BE2C (cell line): ENCODE results near the gene BMP8A.

ENCODE experiments used
- DNase-seq: peaks from one replicate; pipeline ENCODE4 v3.0.0-alpha.2; 2020
- H3K27me3 ChIP-seq: fragments of 250-450 bp; sonication (Bioruptor Pico); 2 replicates; pipeline ENCODE4 v1.5.1; 2020; ENCODE audit warnings: mild to moderate bottlenecking
- H3K36me3 ChIP-seq: fragments of 250-450 bp; sonication (Bioruptor Pico); 2 replicates; pipeline ENCODE4 v1.5.1; 2020; ENCODE audit warnings: mild to moderate bottlenecking
- H3K4me1 ChIP-seq: fragments of 250-450 bp; sonication (Bioruptor Pico); 2 replicates; pipeline ENCODE4 v1.5.1; 2020
- H3K4me3 ChIP-seq: 2 replicates; pipeline ENCODE4 v1.5.1; 2011; ENCODE audit warnings: low read depth, low read length
- H3K9me3 ChIP-seq: fragments of 250-450 bp; sonication (Bioruptor Pico); 2 replicates; pipeline ENCODE4 v1.5.1; 2020
- TF ChIP-seq, protein P1 (sequence below): IDR thresholded peaks from 2 replicates; pipeline ENCODE4 v1.5.1; 2012; ENCODE audit warnings: mild to moderate bottlenecking, low read depth, low read length

BMP8A gene

DNA sequence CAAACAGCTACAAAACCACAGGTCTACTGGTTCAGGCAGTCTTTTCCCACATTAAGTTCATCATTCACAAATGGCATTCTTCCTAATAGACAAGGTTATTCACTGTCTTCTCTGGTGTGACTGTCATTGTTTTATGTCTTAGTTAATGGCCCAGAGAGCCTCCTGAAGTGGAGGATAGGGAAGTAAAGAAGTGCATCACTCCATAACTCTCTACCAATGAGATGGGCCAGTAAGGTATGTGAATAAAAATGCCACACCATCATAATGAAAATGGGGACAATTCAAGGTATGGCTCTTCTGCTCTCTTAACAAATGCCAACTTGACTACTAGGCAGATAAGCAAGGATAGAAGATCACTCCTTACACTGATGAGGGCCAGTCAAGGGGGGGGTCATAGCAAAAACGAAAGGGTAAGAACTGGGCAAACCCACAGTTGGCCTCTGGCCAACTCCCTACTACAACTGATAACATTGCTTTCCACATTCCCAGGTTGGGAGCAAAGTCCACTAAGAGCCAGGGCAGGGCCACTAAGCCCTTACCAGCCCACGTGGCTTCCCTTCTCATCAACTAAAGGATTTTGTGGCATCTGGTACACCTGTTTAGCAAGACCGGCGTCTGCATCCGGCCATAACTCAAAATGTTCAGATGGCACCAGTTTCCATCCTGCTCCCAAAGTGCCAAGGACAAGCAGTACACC, 75.2 kb downstream of the BMP8A start:
- no peaks in the 10 kb centered on the region for H3K27me3 ChIP-seq
- H3K36me3 ChIP-seq: peaks cover 97% of the 10 kb centered on the region
- no peaks in the 10 kb centered on the region for H3K9me3 ChIP-seq
- no peak for DNase-seq
- H3K4me3 ChIP-seq: no peak overlapping the region
- TF ChIP-seq, protein P1, sequence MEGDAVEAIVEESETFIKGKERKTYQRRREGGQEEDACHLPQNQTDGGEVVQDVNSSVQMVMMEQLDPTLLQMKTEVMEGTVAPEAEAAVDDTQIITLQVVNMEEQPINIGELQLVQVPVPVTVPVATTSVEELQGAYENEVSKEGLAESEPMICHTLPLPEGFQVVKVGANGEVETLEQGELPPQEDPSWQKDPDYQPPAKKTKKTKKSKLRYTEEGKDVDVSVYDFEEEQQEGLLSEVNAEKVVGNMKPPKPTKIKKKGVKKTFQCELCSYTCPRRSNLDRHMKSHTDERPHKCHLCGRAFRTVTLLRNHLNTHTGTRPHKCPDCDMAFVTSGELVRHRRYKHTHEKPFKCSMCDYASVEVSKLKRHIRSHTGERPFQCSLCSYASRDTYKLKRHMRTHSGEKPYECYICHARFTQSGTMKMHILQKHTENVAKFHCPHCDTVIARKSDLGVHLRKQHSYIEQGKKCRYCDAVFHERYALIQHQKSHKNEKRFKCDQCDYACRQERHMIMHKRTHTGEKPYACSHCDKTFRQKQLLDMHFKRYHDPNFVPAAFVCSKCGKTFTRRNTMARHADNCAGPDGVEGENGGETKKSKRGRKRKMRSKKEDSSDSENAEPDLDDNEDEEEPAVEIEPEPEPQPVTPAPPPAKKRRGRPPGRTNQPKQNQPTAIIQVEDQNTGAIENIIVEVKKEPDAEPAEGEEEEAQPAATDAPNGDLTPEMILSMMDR: no peak
- H3K4me1 ChIP-seq: no peaks in the 10 kb centered on the region

- Histone ChIP-seq H3K36me3 (peaks cover 97% of the 10 kb centered on the region), H3K4me3 (no peak overlapping the region), H3K4me1 (no peaks in the 10 kb centered on the region), H3K27me3 (no peaks in the 10 kb centered on the region), H3K9me3 (no peaks in the 10 kb centered on the region)
- TF ChIP-seq, protein P1: no peak
- no peak for DNase-seq
These were observed 75.9 kb downstream of the BMP8A start for GRCh38 chr1:39567302-39567701.

GRCh38 chr1:39568208-39568607, 76.8 kb downstream of the BMP8A start:
- Histone ChIP-seq H3K9me3 (no peaks in the 10 kb centered on the region), H3K4me1 (no peaks in the 10 kb centered on the region), H3K4me3 (no peak overlapping the region), H3K36me3 (peaks cover 95% of the 10 kb centered on the region), H3K27me3 (no peaks in the 10 kb centered on the region)
- no peak for DNase-seq
- TF ChIP-seq, protein P1: no peak

GRCh38 chr1:39569034-39569433, 77.6 kb downstream of the BMP8A start:
- Histone ChIP-seq H3K9me3 (no peaks in the 10 kb centered on the region), H3K36me3 (peaks cover 95% of the 10 kb centered on the region), H3K27me3 (no peaks in the 10 kb centered on the region), H3K4me1 (no peaks in the 10 kb centered on the region), H3K4me3 (no peak overlapping the region)
- no peak for DNase-seq
- TF ChIP-seq, protein P1: no peak

DNA sequence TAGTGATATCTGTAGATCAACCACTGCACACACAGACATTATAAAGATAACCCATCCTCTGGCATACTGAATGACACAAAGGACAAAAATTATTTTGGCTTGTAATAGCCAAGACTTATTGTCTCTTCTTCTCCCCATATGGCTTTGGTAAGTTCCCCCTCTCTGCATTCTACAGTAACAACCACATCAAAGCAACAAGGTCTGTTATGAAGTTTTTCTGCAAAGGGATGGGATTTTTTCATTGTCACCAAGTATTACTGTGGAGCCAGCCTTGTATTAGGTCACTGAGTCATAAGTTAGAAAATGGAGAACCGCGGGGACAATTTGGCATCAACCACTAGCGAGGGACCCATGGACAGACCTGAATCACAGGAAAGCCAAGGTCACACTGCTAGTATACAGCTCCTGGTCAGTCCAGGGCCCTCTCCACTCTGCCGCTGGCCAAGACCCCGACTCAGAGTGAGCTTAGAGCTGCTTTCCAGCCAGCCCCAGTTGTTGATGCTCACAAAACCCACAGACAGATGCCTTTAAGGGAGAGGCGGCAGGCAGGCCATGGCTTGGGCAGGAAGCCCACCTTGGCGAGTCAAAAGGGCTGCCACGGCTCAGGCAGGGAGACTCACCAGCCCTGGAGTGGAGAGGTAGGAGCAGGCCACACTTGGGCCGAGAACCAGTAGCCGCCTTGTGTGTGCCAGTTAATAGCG, 79.2 kb downstream of the BMP8A start:
- Histone ChIP-seq H3K4me1 (no peaks in the 10 kb centered on the region), H3K27me3 (no peaks in the 10 kb centered on the region), H3K9me3 (no peaks in the 10 kb centered on the region), H3K36me3 (peaks cover 95% of the 10 kb centered on the region), H3K4me3 (no peak overlapping the region)
- TF ChIP-seq, protein P1: no peak
- no peak for DNase-seq

- peaks cover 90% of the 10 kb centered on the region for H3K36me3 ChIP-seq
- H3K4me3 ChIP-seq: no peak overlapping the region
- no peaks in the 10 kb centered on the region for H3K9me3 ChIP-seq
- TF ChIP-seq, protein P1: no peak
- no peak for DNase-seq
- H3K4me1 ChIP-seq: no peaks in the 10 kb centered on the region
- no peaks in the 10 kb centered on the region for H3K27me3 ChIP-seq
These were observed 79.7 kb downstream of the BMP8A start for GRCh38 chr1:39571178-39571483.
